Liver (tissue), 9 donors: ENCODE results near the gene CCDC32. TPM values are rescaled to one million over a fixed set of nuclear protein-coding genes. Genes with fewer than 3 reads are reported as not detected.

ENCODE experiments used
- DNase-seq: peaks from one replicate; pipeline ENCODE4 v3.0.0-alpha.2; 2017; ENCODE audit warnings: low spot score
- H3K27ac ChIP-seq, 2 donors: one replicate each; pipeline ENCODE4 v1.7.0; 2013; ENCODE audit warnings: inconsistent platforms in 2 of 2, low read length in 2 of 2, control low read depth in 1 of 2, low read depth in 1 of 2, mild to moderate bottlenecking in 1 of 2
- H3K27me3 ChIP-seq, 4 donors: one replicate each; pipeline versions ENCODE4 v1.6.1 to v1.7.0; 2013; ENCODE audit warnings: low read length in 3 of 4, inconsistent platforms in 1 of 4, mild to moderate bottlenecking in 1 of 4, moderate library complexity in 1 of 4; ENCODE audit not compliant: control insufficient read depth in 4 of 4, insufficient read depth in 4 of 4
- H3K36me3 ChIP-seq, 4 donors: one replicate each; pipeline versions ENCODE4 v1.6.1 to v1.7.0; 2013; ENCODE audit warnings: low read length in 3 of 4, mild to moderate bottlenecking in 3 of 4, low read depth in 1 of 4, moderate library complexity in 1 of 4; ENCODE audit not compliant: control insufficient read depth in 4 of 4, insufficient read depth in 3 of 4
- H3K4me1 ChIP-seq, 4 donors: one replicate each; pipeline versions ENCODE4 v1.6.1 to v1.7.0; 2013; ENCODE audit warnings: low read length in 3 of 4, mild to moderate bottlenecking in 3 of 4, moderate library complexity in 1 of 4; ENCODE audit not compliant: control insufficient read depth in 4 of 4, insufficient read depth in 4 of 4
- H3K4me3 ChIP-seq, 3 donors: one replicate each; pipeline versions ENCODE4 v1.6.1 to v1.7.0; 2013; ENCODE audit warnings: low read length in 3 of 3, control low read depth in 1 of 3, low read depth in 1 of 3, mild to moderate bottlenecking in 1 of 3
- H3K9ac ChIP-seq, 2 donors: one replicate each; pipeline ENCODE4 v1.7.0; 2013; ENCODE audit warnings: low read length in 2 of 2, mild to moderate bottlenecking in 2 of 2, moderate library complexity in 2 of 2, control low read depth in 1 of 2, low read depth in 1 of 2
- H3K9me3 ChIP-seq, 4 donors: one replicate each; pipeline versions ENCODE4 v1.6.1 to v1.7.0; 2013; ENCODE audit warnings: low read length in 3 of 4; ENCODE audit not compliant: control insufficient read depth in 4 of 4
- ATF3 ChIP-seq: IDR thresholded peaks from 2 replicates; pipeline ENCODE4 v1.6.1; 2016; ENCODE audit warnings: antibody characterized with exemption
- EGR1 ChIP-seq, 2 donors: IDR thresholded peaks; 2 replicates each; pipeline ENCODE4 v1.6.1; 2016 to 2018; ENCODE audit warnings: antibody characterized with exemption in 2 of 2, low read depth in 2 of 2
- FOXA1 ChIP-seq: IDR thresholded peaks from 2 replicates; pipeline ENCODE4 v1.6.1; 2016; ENCODE audit warnings: antibody characterized with exemption
- FOXA2 ChIP-seq: IDR thresholded peaks from 2 replicates; pipeline ENCODE4 v1.6.1; 2016; ENCODE audit warnings: antibody characterized with exemption
- GABPA ChIP-seq, 2 donors: IDR thresholded peaks in 1 of 2; conservative IDR thresholded peaks in 1 of 2; 2 replicates each; pipeline ENCODE4 v1.6.1; 2016; ENCODE audit warnings: antibody characterized with exemption in 2 of 2, mild to moderate bottlenecking in 1 of 2, moderate library complexity in 1 of 2
- HNF4A ChIP-seq, 2 donors: conservative IDR thresholded peaks; 2 replicates each; pipeline ENCODE4 v1.6.1; 2016; ENCODE audit warnings: antibody characterized with exemption in 2 of 2, mild to moderate bottlenecking in 2 of 2
- HNF4G ChIP-seq: IDR thresholded peaks from 2 replicates; pipeline ENCODE4 v1.6.1; 2016; ENCODE audit warnings: antibody characterized with exemption
- JUND ChIP-seq, 2 donors: IDR thresholded peaks; 2 replicates each; pipeline ENCODE4 v1.6.1; 2016; ENCODE audit warnings: antibody characterized with exemption in 2 of 2
- NR2F2 ChIP-seq: IDR thresholded peaks from 2 replicates; pipeline ENCODE4 v1.6.1; 2016; ENCODE audit warnings: antibody characterized with exemption
- RAD21 ChIP-seq, 2 donors: IDR thresholded peaks; 2 replicates each; pipeline ENCODE4 v1.6.1; 2016; ENCODE audit warnings: antibody characterized with exemption in 2 of 2, mild to moderate bottlenecking in 2 of 2
- REST ChIP-seq: IDR thresholded peaks from 2 replicates; pipeline ENCODE4 v1.6.1; 2016; ENCODE audit warnings: antibody characterized with exemption, mild to moderate bottlenecking
- RXRA ChIP-seq, 2 donors: IDR thresholded peaks; 2 replicates each; pipeline ENCODE4 v1.6.1; 2017 to 2018; ENCODE audit warnings: antibody characterized with exemption in 2 of 2, mild to moderate bottlenecking in 1 of 2
- SP1 ChIP-seq: IDR thresholded peaks from 2 replicates; pipeline ENCODE4 v1.6.1; 2018; ENCODE audit warnings: antibody characterized with exemption, mild to moderate bottlenecking
- TAF1 ChIP-seq: conservative IDR thresholded peaks from 2 replicates; pipeline ENCODE4 v1.6.1; 2016; ENCODE audit warnings: antibody characterized with exemption, mild to moderate bottlenecking
- YY1 ChIP-seq: IDR thresholded peaks from 2 replicates; pipeline ENCODE4 v1.6.1; 2016; ENCODE audit warnings: antibody characterized with exemption, mild to moderate bottlenecking
- ZBTB33 ChIP-seq: IDR thresholded peaks from 2 replicates; pipeline ENCODE4 v1.6.1; 2016; ENCODE audit warnings: antibody characterized with exemption
- polyA plus RNA-seq, 2 donors: library from polyadenylated mRNA; stranded (reverse) in 1 of 2; unstranded in 1 of 2; fragments of 200-250 nt in 1 of 2; fragments of >200 nt in 1 of 2; fragmentation: Nextera tagmentation in 1 of 2; extraction: Ambion mirVana in 1 of 2; gene quantifications; one replicate each; pipeline versions ENCODE4 v1.2.1 to v1.2.3, GENCODE V29; 2013 to 2015
- total RNA-seq, 2 donors: library from RNA; depleted of rRNA; stranded (reverse); fragments of >200 nt; gene quantifications; one replicate each; pipeline ENCODE4 v1.2.3, GENCODE V29; 2014
- TF ChIP-seq, protein P1 (sequence below): IDR thresholded peaks from 2 replicates; pipeline ENCODE4 v1.6.1; 2016; ENCODE audit warnings: antibody characterized with exemption
- donor health status: healthy.
- donor health status: healthy.
- donor health status: healthy.
- donor health status: healthy.
- donor health status: healthy.

The CCDC32 gene
- total and polyA plus RNA-seq, 4 donors, result 7.9 to 13.5 (median 8.9) TPM

- TF ChIP-seq REST, result no peak
Observed at GRCh38 chr15:40525855-40526254, 39.0 kb downstream of the CCDC32 start (continued).

DNA sequence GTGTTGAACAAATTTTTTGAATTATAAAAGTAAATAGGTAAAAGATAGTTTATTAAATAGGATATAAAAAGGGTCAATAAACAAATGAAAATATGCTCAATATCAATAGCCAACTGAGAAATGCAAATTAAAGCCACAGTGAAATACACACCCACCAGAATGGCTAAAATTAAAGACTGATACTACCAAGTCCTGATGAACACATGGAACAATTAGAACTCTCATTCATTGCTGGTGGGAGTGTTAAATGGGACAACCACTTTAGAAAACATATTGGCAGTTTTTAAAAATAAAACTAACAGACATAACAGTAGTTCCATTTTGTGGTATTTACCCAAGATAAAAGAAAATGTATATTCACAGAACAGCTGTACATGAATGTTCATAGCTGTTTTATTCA is 41.2 kb downstream of the CCDC32 start:
- Histone ChIP-seq H3K4me1 (peaks cover 0 to 4% (median 2%) of the 10 kb centered on the region in 4 donors), H3K36me3 (no peaks in the 10 kb centered on the region), H3K9ac (no peak overlapping the region), H3K27me3 (no peaks in the 10 kb centered on the region), H3K9me3 (no peaks in the 10 kb centered on the region), H3K4me3 (no peak overlapping the region), H3K27ac (no peak overlapping the region)
- TF ChIP-seq HNF4G (no peak), GABPA (IDR thresholded peaks at IDR 0.05 in 1 of 2, conservative IDR thresholded peaks at IDR 0.05 in 1 of 2) (no peak), REST (no peak), RXRA (IDR thresholded peaks at IDR 0.05) (no peak), NR2F2 (no peak), RAD21 (IDR thresholded peaks at IDR 0.05) (no peak), SP1 (no peak), FOXA1 (no peak), HNF4A (conservative IDR thresholded peaks at IDR 0.05) (no peak), YY1 (no peak), FOXA2 (no peak), ZBTB33 (no peak), EGR1 (IDR thresholded peaks at IDR 0.05; ENCODE audit: low read depth in 2 of 2) (no peak), ATF3 (no peak), JUND (IDR thresholded peaks at IDR 0.05) (no peak), TAF1 (no peak)
- TF ChIP-seq, protein P1, sequence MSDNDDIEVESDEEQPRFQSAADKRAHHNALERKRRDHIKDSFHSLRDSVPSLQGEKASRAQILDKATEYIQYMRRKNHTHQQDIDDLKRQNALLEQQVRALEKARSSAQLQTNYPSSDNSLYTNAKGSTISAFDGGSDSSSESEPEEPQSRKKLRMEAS, result no peak
- DNase-seq, result no peak
